HL-60 (cell line): ENCODE measurements around the gene PRKAB2.

Source experiments
- CTCF ChIP-seq: IDR thresholded peaks from one replicate; pipeline ENCODE4 v1.5.1; 2011; ENCODE audit warnings: low read length, control low read depth, inconsistent platforms; ENCODE audit not compliant: insufficient read depth
- REST ChIP-seq: IDR thresholded peaks from 2 replicates; pipeline ENCODE4 v1.6.1; 2012; ENCODE audit warnings: low read depth; ENCODE audit not compliant: insufficient replicate concordance

- TF ChIP-seq REST: no peak
- TF ChIP-seq CTCF: no peak
Measured at GRCh38 chr1:147216124-147216523, 43.9 kb upstream of the PRKAB2 start.
